Hepatocyte (in vitro differentiated cells): ENCODE results near the gene RBFOX1.

Experiments
- CTCF ChIP-seq: fragments of 200-600 bp; sonication (generic); IDR thresholded peaks from 2 replicates; pipeline ENCODE4 v1.5.1; 2016; ENCODE audit warnings: antibody characterized with exemption, mild to moderate bottlenecking; ENCODE audit not compliant: poor library complexity
- EZH2 ChIP-seq: fragments of 200-600 bp; sonication (generic); IDR thresholded peaks from 2 replicates; pipeline ENCODE4 v1.6.1; 2016; ENCODE audit warnings: antibody characterized with exemption, mild to moderate bottlenecking, borderline replicate concordance

GRCh38 chr16:7511549-7512260 is 179.1 kb downstream of the RBFOX1 start:
- TF ChIP-seq EZH2 (no peak), CTCF (no peak)
